ENCODE results near the gene EFCAB11. TPM values are rescaled to one million over a fixed set of nuclear protein-coding genes. Genes with fewer than 3 reads are reported as not detected.

Gene EFCAB11
- total RNA-seq, 1 donor from 2014 or later: 7.1 TPM

- no peak overlapping the region for H3K27ac Mint-ChIP-seq
- no peak overlapping the region for H3K4me3 Mint-ChIP-seq (ENCODE audit: low read depth)
- peaks cover 4% of the 10 kb centered on the region for H3K27me3 Mint-ChIP-seq (ENCODE audit: low read depth)
- H3K36me3 Mint-ChIP-seq (ENCODE audit: low read depth): no peaks in the 10 kb centered on the region
- intact Hi-C loops (cut with micrococcal nuclease): no loop called here
- no peaks in the 10 kb centered on the region for H3K9me3 Mint-ChIP-seq
- no peak for DNase-seq (ENCODE audit: low spot score)
- no peaks in the 10 kb centered on the region for H3K4me1 Mint-ChIP-seq (ENCODE audit: low read depth)
These were observed 106.4 kb downstream of the EFCAB11 start for GRCh38 chr14:89848165-89848564.

GRCh38 chr14:89845346-89845745, 109.2 kb downstream of the EFCAB11 start:
- intact Hi-C loops (cut with micrococcal nuclease): no loop called here
- no peak overlapping the region for H3K4me3 Mint-ChIP-seq (ENCODE audit: low read depth)
- H3K27ac Mint-ChIP-seq: no peak overlapping the region
- H3K4me1 Mint-ChIP-seq (ENCODE audit: low read depth): no peaks in the 10 kb centered on the region
- H3K27me3 Mint-ChIP-seq (ENCODE audit: low read depth): peaks cover 9% of the 10 kb centered on the region
- no peaks in the 10 kb centered on the region for H3K9me3 Mint-ChIP-seq
- DNase-seq (ENCODE audit: low spot score): no peak
- H3K36me3 Mint-ChIP-seq (ENCODE audit: low read depth): no peaks in the 10 kb centered on the region

- Mint-ChIP-seq H3K4me3 (ENCODE audit: low read depth) (no peak overlapping the region), H3K9me3 (no peaks in the 10 kb centered on the region), H3K4me1 (ENCODE audit: low read depth) (no peaks in the 10 kb centered on the region), H3K27ac (no peak overlapping the region), H3K36me3 (ENCODE audit: low read depth) (no peaks in the 10 kb centered on the region), H3K27me3 (ENCODE audit: low read depth) (peaks cover 9% of the 10 kb centered on the region)
- intact Hi-C loops (cut with micrococcal nuclease): no loop called here
- no peak for DNase-seq (ENCODE audit: low spot score)
These were observed 110.0 kb downstream of the EFCAB11 start for GRCh38 chr14:89844508-89844907.

- no peak for DNase-seq (ENCODE audit: low spot score)
- H3K27me3 Mint-ChIP-seq (ENCODE audit: low read depth): peaks cover 11% of the 10 kb centered on the region
- H3K4me1 Mint-ChIP-seq (ENCODE audit: low read depth): no peaks in the 10 kb centered on the region
- H3K4me3 Mint-ChIP-seq (ENCODE audit: low read depth): no peak overlapping the region
- intact Hi-C loops (cut with micrococcal nuclease): no loop called here
- H3K36me3 Mint-ChIP-seq (ENCODE audit: low read depth): no peaks in the 10 kb centered on the region
- H3K9me3 Mint-ChIP-seq: no peaks in the 10 kb centered on the region
- H3K27ac Mint-ChIP-seq: no peak overlapping the region
These were observed 111.7 kb downstream of the EFCAB11 start for GRCh38 chr14:89842837-89843236.

- H3K36me3 Mint-ChIP-seq (ENCODE audit: low read depth): no peaks in the 10 kb centered on the region
- H3K27ac Mint-ChIP-seq: no peak overlapping the region
- H3K4me3 Mint-ChIP-seq (ENCODE audit: low read depth): no peak overlapping the region
- DNase-seq (ENCODE audit: low spot score): no peak
- intact Hi-C loops (cut with micrococcal nuclease): no loop called here
- peaks cover 10% of the 10 kb centered on the region for H3K27me3 Mint-ChIP-seq (ENCODE audit: low read depth)
- H3K9me3 Mint-ChIP-seq: no peaks in the 10 kb centered on the region
- H3K4me1 Mint-ChIP-seq (ENCODE audit: low read depth): no peaks in the 10 kb centered on the region
These were observed 112.7 kb downstream of the EFCAB11 start for GRCh38 chr14:89841851-89842250.

GRCh38 chr14:89836830-89837469, 117.6 kb downstream of the EFCAB11 start:
- H3K27me3 Mint-ChIP-seq (ENCODE audit: low read depth): peaks cover 10% of the 10 kb centered on the region
- H3K9me3 Mint-ChIP-seq: no peaks in the 10 kb centered on the region
- no peak overlapping the region for H3K27ac Mint-ChIP-seq
- intact Hi-C loops (cut with micrococcal nuclease): no loop called here
- DNase-seq (ENCODE audit: low spot score): no peak
- no peaks in the 10 kb centered on the region for H3K36me3 Mint-ChIP-seq (ENCODE audit: low read depth)
- H3K4me1 Mint-ChIP-seq (ENCODE audit: low read depth): no peaks in the 10 kb centered on the region
- no peak overlapping the region for H3K4me3 Mint-ChIP-seq (ENCODE audit: low read depth)

- DNase-seq (ENCODE audit: low spot score): no peak
- H3K4me1 Mint-ChIP-seq (ENCODE audit: low read depth): no peaks in the 10 kb centered on the region
- no peaks in the 10 kb centered on the region for H3K9me3 Mint-ChIP-seq
- H3K4me3 Mint-ChIP-seq (ENCODE audit: low read depth): no peak overlapping the region
- peaks cover 22% of the 10 kb centered on the region for H3K27me3 Mint-ChIP-seq (ENCODE audit: low read depth)
- no peak overlapping the region for H3K27ac Mint-ChIP-seq
- H3K36me3 Mint-ChIP-seq (ENCODE audit: low read depth): no peaks in the 10 kb centered on the region
- intact Hi-C loops (cut with micrococcal nuclease): no loop called here
These were observed 120.9 kb downstream of the EFCAB11 start for GRCh38 chr14:89833661-89834060.

- intact Hi-C loops (cut with micrococcal nuclease): no loop called here
- H3K4me1 Mint-ChIP-seq (ENCODE audit: low read depth): no peaks in the 10 kb centered on the region
- H3K4me3 Mint-ChIP-seq (ENCODE audit: low read depth): no peak overlapping the region
- peaks cover 24% of the 10 kb centered on the region for H3K27me3 Mint-ChIP-seq (ENCODE audit: low read depth)
- DNase-seq (ENCODE audit: low spot score): no peak
- no peaks in the 10 kb centered on the region for H3K36me3 Mint-ChIP-seq (ENCODE audit: low read depth)
- no peak overlapping the region for H3K27ac Mint-ChIP-seq
- no peaks in the 10 kb centered on the region for H3K9me3 Mint-ChIP-seq
These were observed 121.4 kb downstream of the EFCAB11 start for GRCh38 chr14:89833120-89833532.

GRCh38 chr14:89828471-89829165, 125.9 kb downstream of the EFCAB11 start:
- H3K4me1 Mint-ChIP-seq (ENCODE audit: low read depth): no peaks in the 10 kb centered on the region
- H3K4me3 Mint-ChIP-seq (ENCODE audit: low read depth): no peak overlapping the region
- intact Hi-C loops (cut with micrococcal nuclease): no loop called here
- H3K9me3 Mint-ChIP-seq: peaks cover 11% of the 10 kb centered on the region
- peaks cover 27% of the 10 kb centered on the region for H3K27me3 Mint-ChIP-seq (ENCODE audit: low read depth)
- DNase-seq (ENCODE audit: low spot score): no peak
- no peak overlapping the region for H3K27ac Mint-ChIP-seq
- H3K36me3 Mint-ChIP-seq (ENCODE audit: low read depth): no peaks in the 10 kb centered on the region

GRCh38 chr14:89827265-89827664, 127.3 kb downstream of the EFCAB11 start:
- no peaks in the 10 kb centered on the region for H3K4me1 Mint-ChIP-seq (ENCODE audit: low read depth)
- no peak for DNase-seq (ENCODE audit: low spot score)
- peaks cover 25% of the 10 kb centered on the region for H3K27me3 Mint-ChIP-seq (ENCODE audit: low read depth)
- H3K36me3 Mint-ChIP-seq (ENCODE audit: low read depth): no peaks in the 10 kb centered on the region
- H3K9me3 Mint-ChIP-seq: peaks cover 20% of the 10 kb centered on the region
- H3K27ac Mint-ChIP-seq: no peak overlapping the region
- no peak overlapping the region for H3K4me3 Mint-ChIP-seq (ENCODE audit: low read depth)
- intact Hi-C loops (cut with micrococcal nuclease): no loop called here

- Mint-ChIP-seq H3K4me1 (ENCODE audit: low read depth) (no peaks in the 10 kb centered on the region), H3K27ac (no peak overlapping the region), H3K9me3 (peaks cover 20% of the 10 kb centered on the region), H3K36me3 (ENCODE audit: low read depth) (no peaks in the 10 kb centered on the region), H3K4me3 (ENCODE audit: low read depth) (no peak overlapping the region), H3K27me3 (ENCODE audit: low read depth) (peaks cover 26% of the 10 kb centered on the region)
- intact Hi-C loops (cut with micrococcal nuclease): no loop called here
- no peak for DNase-seq (ENCODE audit: low spot score)
These were observed 127.9 kb downstream of the EFCAB11 start for GRCh38 chr14:89826596-89826995.

GRCh38 chr14:89823743-89824142, 130.8 kb downstream of the EFCAB11 start:
- intact Hi-C loops (cut with micrococcal nuclease): no loop called here
- Mint-ChIP-seq H3K27me3 (ENCODE audit: low read depth) (peaks cover 13% of the 10 kb centered on the region), H3K27ac (no peak overlapping the region), H3K9me3 (peaks cover 20% of the 10 kb centered on the region), H3K36me3 (ENCODE audit: low read depth) (no peaks in the 10 kb centered on the region), H3K4me3 (ENCODE audit: low read depth) (no peak overlapping the region), H3K4me1 (ENCODE audit: low read depth) (no peaks in the 10 kb centered on the region)
- no peak for DNase-seq (ENCODE audit: low spot score)

GRCh38 chr14:89814126-89814525, 140.4 kb downstream of the EFCAB11 start:
- H3K27me3 Mint-ChIP-seq (ENCODE audit: low read depth): peaks cover 33% of the 10 kb centered on the region
- no peaks in the 10 kb centered on the region for H3K4me1 Mint-ChIP-seq (ENCODE audit: low read depth)
- no peak for DNase-seq (ENCODE audit: low spot score)
- H3K4me3 Mint-ChIP-seq (ENCODE audit: low read depth): no peak overlapping the region
- no peak overlapping the region for H3K27ac Mint-ChIP-seq
- no peaks in the 10 kb centered on the region for H3K9me3 Mint-ChIP-seq
- intact Hi-C loops (cut with micrococcal nuclease): no loop called here
- H3K36me3 Mint-ChIP-seq (ENCODE audit: low read depth): no peaks in the 10 kb centered on the region
